ENCODE results near the gene TSKS. TPM values are rescaled to one million over a fixed set of nuclear protein-coding genes. Genes with fewer than 3 reads are reported as not detected.

The TSKS gene
- total RNA-seq, 1 donor from 2014 or later = 1.2 TPM

- Histone ChIP-seq H3K4me3 (peak overlapping the region; percentile 66 to 81), H3K27me3 (no peaks in the 10 kb centered on the region), H3K9me3 (no peaks in the 10 kb centered on the region), H3K27ac (peak overlapping the region; percentile 72), H3K4me1 (peaks cover 31% of the 10 kb centered on the region), H3K36me3 (no peaks in the 10 kb centered on the region)
- no peak for TF ChIP-seq POLR2A (IDR thresholded peaks at IDR 0.05)
- TF ChIP-seq CTCF (IDR thresholded peaks at IDR 0.05) = no peak
- TF ChIP-seq POLR2AphosphoS5 (IDR thresholded peaks at IDR 0.05; ENCODE audit: insufficient read depth in 1 of 2, low read depth in 1 of 2) = no peak
- no peak for DNase-seq (ENCODE audit: extremely low spot score in 2 of 2)
- intact Hi-C loops (cut with DNase I) = loop anchor here (5.0 kb wide), 2 partner anchors 40 to 110 kb away; partner anchors contain the start of genes AKT1S1 and TBC1D17
These were observed 4.3 kb upstream of the TSKS start for GRCh38 chr19:49767381-49767780.

- Histone ChIP-seq H3K27ac (peak within 1 kb of the TSS; percentile 96), H3K4me3 (peak within 1 kb of the TSS; percentile 66 to 81), H3K36me3 (no peaks in the 10 kb centered on the region), H3K9me3 (no peaks in the 10 kb centered on the region), H3K27me3 (no peaks in the 10 kb centered on the region), H3K4me1 (peaks cover 31% of the 10 kb centered on the region)
- no peak for DNase-seq (ENCODE audit: extremely low spot score in 2 of 2)
- intact Hi-C loops (cut with DNase I) = loop anchor here (5.0 kb wide), 2 partner anchors 40 to 110 kb away; partner anchors contain the start of genes AKT1S1 and TBC1D17
- TF ChIP-seq POLR2AphosphoS5 (IDR thresholded peaks at IDR 0.05; ENCODE audit: insufficient read depth in 1 of 2, low read depth in 1 of 2) (no peak), CTCF (IDR thresholded peaks at IDR 0.05) (no peak), POLR2A (IDR thresholded peaks at IDR 0.05) (peak in 1 of 2 donors; percentile 47)
These were observed 3.8 kb upstream of the TSKS start, which contains the start of gene AP2A1 for GRCh38 chr19:49766930-49767299. AP2A1 (plus strand) TSS chr19:49767001; CDS start chr19:49767134, 133 bp downstream.

DNA sequence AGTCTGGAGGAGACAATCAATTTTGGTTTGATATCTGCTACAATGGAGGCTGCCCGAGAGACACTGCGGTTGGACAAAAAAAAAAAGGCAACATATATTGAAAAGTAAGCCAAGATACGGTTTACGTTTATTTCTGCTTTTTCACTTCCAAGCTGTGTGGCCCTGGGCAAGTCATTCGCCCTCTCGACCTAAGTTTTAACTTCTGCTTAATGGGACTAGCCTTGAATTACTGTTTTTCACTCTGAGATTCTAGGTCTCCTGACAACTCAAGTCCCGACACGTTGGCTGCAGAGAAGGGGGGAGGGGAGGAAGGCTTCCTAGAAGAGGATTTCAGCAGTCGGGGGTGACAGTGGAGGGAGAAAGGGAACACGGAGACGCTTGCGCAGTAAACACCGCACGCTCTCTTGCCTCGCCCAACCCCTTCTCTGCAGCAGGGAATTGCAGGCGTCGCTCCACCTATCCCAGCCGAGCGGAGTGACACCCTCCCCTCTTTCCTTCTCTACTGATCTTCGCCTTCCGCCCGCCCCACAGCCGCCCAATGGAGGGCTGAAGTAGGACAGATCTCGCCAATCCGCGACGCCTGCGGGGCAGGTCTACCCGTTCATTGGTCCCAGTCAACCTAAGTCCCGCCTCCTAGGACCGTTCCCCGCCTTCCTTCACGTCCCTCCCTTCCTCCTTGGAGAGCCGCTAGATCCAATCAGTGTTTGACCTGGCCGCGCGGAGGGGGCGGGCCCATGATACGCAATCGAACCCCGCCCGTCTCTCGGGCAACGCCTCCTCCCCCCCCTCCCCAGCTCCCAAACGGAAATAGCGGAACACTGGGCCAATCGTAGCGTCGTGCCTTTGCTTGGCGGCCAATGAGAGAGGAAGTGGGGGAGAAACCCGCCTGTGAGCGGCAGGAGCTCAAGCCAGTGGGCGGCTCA is 3.2 kb upstream of the TSKS start:
- intact Hi-C loops (cut with DNase I) = loop anchor here (5.0 kb wide), 2 partner anchors 41 to 111 kb away; partner anchors contain the start of genes AKT1S1 and TBC1D17
- peak; percentile 100 for DNase-seq (ENCODE audit: extremely low spot score in 2 of 2)
- Histone ChIP-seq H3K9me3 (no peaks in the 10 kb centered on the region), H3K4me3 (peak overlapping the region; percentile 66 to 81), H3K27me3 (no peaks in the 10 kb centered on the region), H3K4me1 (peaks cover 31% of the 10 kb centered on the region), H3K27ac (peak overlapping the region; percentile 96), H3K36me3 (no peaks in the 10 kb centered on the region)
- peak; percentile 55 to 74 for TF ChIP-seq POLR2A (IDR thresholded peaks at IDR 0.05)
- TF ChIP-seq POLR2AphosphoS5 (IDR thresholded peaks at IDR 0.05; ENCODE audit: insufficient read depth in 1 of 2, low read depth in 1 of 2) = peak; percentile 84 to 91
- TF ChIP-seq CTCF (IDR thresholded peaks at IDR 0.05) = no peak

DNA sequence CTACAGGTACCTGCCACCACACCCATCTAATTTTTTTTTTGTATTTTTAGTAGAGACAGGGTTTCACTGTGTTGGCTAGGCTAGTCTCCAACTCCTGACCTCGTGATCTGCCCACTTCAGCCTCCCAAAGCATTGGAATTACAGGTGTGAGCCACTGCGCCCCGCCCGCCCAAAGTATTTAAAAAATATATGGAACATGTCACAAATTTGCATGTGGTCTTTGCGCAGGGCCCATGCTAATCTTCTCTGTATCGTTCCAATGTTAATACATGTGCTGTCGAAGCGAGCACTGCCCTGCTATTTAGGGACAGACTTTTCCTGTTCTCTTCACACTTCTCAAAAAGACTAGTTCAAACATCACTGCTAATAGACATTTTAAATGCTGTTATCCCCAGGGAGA is 1.2 kb upstream of the TSKS start:
- Histone ChIP-seq H3K36me3 (no peaks in the 10 kb centered on the region), H3K4me1 (peaks cover 27% of the 10 kb centered on the region), H3K27ac (peak overlapping the region; percentile 96), H3K4me3 (no peak overlapping the region), H3K9me3 (no peaks in the 10 kb centered on the region), H3K27me3 (no peaks in the 10 kb centered on the region)
- TF ChIP-seq CTCF (IDR thresholded peaks at IDR 0.05) = no peak
- no peak for TF ChIP-seq POLR2AphosphoS5 (IDR thresholded peaks at IDR 0.05; ENCODE audit: insufficient read depth in 1 of 2, low read depth in 1 of 2)
- no peak for TF ChIP-seq POLR2A (IDR thresholded peaks at IDR 0.05)
- intact Hi-C loops (cut with DNase I) = no loop called here
- DNase-seq (ENCODE audit: extremely low spot score in 2 of 2) = no peak

Data from vagina (tissue), 2 donors.